ENCODE measurements around the gene RPS17. TPM values are rescaled to one million over a fixed set of nuclear protein-coding genes. Genes with fewer than 3 reads are reported as not detected.

RPS17 gene
- total and polyA plus RNA-seq, 2 donors (not counting 1 experiment from before 2014, with no cell fraction given) = 2,605 to 4,073 TPM

GRCh38 chr15:82566690-82567089 lies 26.4 kb upstream of the RPS17 start:
- Histone ChIP-seq H3K27ac (ENCODE audit: insufficient read depth, low read length) (no peak overlapping the region), H2AFZ (ENCODE audit: low read length) (no peak overlapping the region), H3K4me1 (ENCODE audit: control insufficient read depth, extremely low read depth, insufficient read depth, low read length) (peaks cover 9% of the 10 kb centered on the region), H3K27me3 (ENCODE audit: control insufficient read depth, insufficient read depth, low read length) (no peaks in the 10 kb centered on the region), H3K36me3 (ENCODE audit: control insufficient read depth, insufficient read depth, low read length) (no peaks in the 10 kb centered on the region), H4K20me1 (ENCODE audit: control insufficient read depth, extremely low read depth, insufficient read depth, low read length) (no peaks in the 10 kb centered on the region), H3K9ac (ENCODE audit: insufficient read depth, low read length) (no peak overlapping the region), H3K9me3 (ENCODE audit: control insufficient read depth, insufficient read depth, low read depth, low read length) (no peaks in the 10 kb centered on the region), H3K4me3 (replicated peaks in 1 of 4; ENCODE audit: control extremely low read depth in 1 of 4, insufficient read depth in 1 of 4, low read depth in 3 of 4, low read length in 4 of 4) (no peak overlapping the region), H3K4me2 (ENCODE audit: extremely low read depth, insufficient read depth, low read length) (no peak overlapping the region), H3K79me2 (ENCODE audit: control insufficient read depth, insufficient read depth, low read length) (no peaks in the 10 kb centered on the region)
- DNase-seq (ENCODE audit: low read depth in 2 of 2) = peak; percentile 59 to 73
- TF ChIP-seq CTCF (conservative IDR thresholded peaks at IDR 0.05 in 1 of 2, IDR thresholded peaks at IDR 0.05 in 1 of 2; ENCODE audit: low read depth in 1 of 2, low read length in 2 of 2) (no peak), EZH2 (IDR thresholded peaks at IDR 0.05; ENCODE audit: low read length, missing control alignments) (no peak)

DNA sequence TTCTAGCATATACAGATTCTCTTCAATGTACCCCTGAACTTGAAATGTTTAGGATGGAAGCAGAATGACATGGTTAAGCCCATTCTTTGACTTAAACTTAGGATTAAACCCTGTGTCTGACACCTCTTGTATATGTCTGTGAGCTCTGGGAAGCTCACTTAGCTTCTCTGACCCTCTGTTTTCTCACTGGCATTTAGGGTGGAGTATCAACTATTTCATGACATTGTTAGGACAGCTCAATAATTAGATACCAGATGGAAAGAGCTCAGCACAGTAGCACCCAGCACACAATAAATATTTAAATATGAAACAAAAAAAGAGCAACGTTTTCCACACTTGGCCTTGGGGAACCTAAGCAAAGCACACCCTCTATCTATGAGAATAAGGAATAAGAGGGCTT lies 18.2 kb upstream of the RPS17 start:
- no peak overlapping the region for H2AFZ ChIP-seq (ENCODE audit: low read length)

GRCh38 chr15:82556315-82557035 lies 16.2 kb upstream of the RPS17 start:
- Histone ChIP-seq H3K36me3 (ENCODE audit: control insufficient read depth, insufficient read depth, low read length) (no peaks in the 10 kb centered on the region), H3K4me3 (replicated peaks in 1 of 4; ENCODE audit: control extremely low read depth in 1 of 4, insufficient read depth in 1 of 4, low read depth in 3 of 4, low read length in 4 of 4) (no peak overlapping the region), H3K27ac (ENCODE audit: insufficient read depth, low read length) (no peak overlapping the region), H3K9me3 (ENCODE audit: control insufficient read depth, insufficient read depth, low read depth, low read length) (no peaks in the 10 kb centered on the region), H3K4me1 (ENCODE audit: control insufficient read depth, extremely low read depth, insufficient read depth, low read length) (no peaks in the 10 kb centered on the region), H3K79me2 (ENCODE audit: control insufficient read depth, insufficient read depth, low read length) (no peaks in the 10 kb centered on the region), H4K20me1 (ENCODE audit: control insufficient read depth, extremely low read depth, insufficient read depth, low read length) (no peaks in the 10 kb centered on the region), H2AFZ (ENCODE audit: low read length) (no peak overlapping the region), H3K27me3 (ENCODE audit: control insufficient read depth, insufficient read depth, low read length) (no peaks in the 10 kb centered on the region), H3K9ac (ENCODE audit: insufficient read depth, low read length) (no peak overlapping the region), H3K4me2 (ENCODE audit: extremely low read depth, insufficient read depth, low read length) (no peak overlapping the region)
- no peak for DNase-seq (ENCODE audit: low read depth in 2 of 2)
- no peak for TF ChIP-seq CTCF (conservative IDR thresholded peaks at IDR 0.05 in 1 of 2, IDR thresholded peaks at IDR 0.05 in 1 of 2; ENCODE audit: low read depth in 1 of 2, low read length in 2 of 2)
- no peak for TF ChIP-seq EZH2 (IDR thresholded peaks at IDR 0.05; ENCODE audit: low read length, missing control alignments)

More for the DNA sequence above, 18.2 kb upstream of the RPS17 start:
- no peaks in the 10 kb centered on the region for H3K9me3 ChIP-seq (ENCODE audit: control insufficient read depth, insufficient read depth, low read depth, low read length)
- no peaks in the 10 kb centered on the region for H3K27me3 ChIP-seq (ENCODE audit: control insufficient read depth, insufficient read depth, low read length)
- no peaks in the 10 kb centered on the region for H3K79me2 ChIP-seq (ENCODE audit: control insufficient read depth, insufficient read depth, low read length)
- no peak for DNase-seq (ENCODE audit: low read depth in 2 of 2)
- no peak for TF ChIP-seq EZH2 (IDR thresholded peaks at IDR 0.05; ENCODE audit: low read length, missing control alignments)
- TF ChIP-seq CTCF (conservative IDR thresholded peaks at IDR 0.05 in 1 of 2, IDR thresholded peaks at IDR 0.05 in 1 of 2; ENCODE audit: low read depth in 1 of 2, low read length in 2 of 2) = no peak
- H3K4me2 ChIP-seq (ENCODE audit: extremely low read depth, insufficient read depth, low read length) = no peak overlapping the region
- no peaks in the 10 kb centered on the region for H3K4me1 ChIP-seq (ENCODE audit: control insufficient read depth, extremely low read depth, insufficient read depth, low read length)
- no peaks in the 10 kb centered on the region for H4K20me1 ChIP-seq (ENCODE audit: control insufficient read depth, extremely low read depth, insufficient read depth, low read length)
- H3K36me3 ChIP-seq (ENCODE audit: control insufficient read depth, insufficient read depth, low read length) = no peaks in the 10 kb centered on the region
- H3K4me3 ChIP-seq (replicated peaks in 1 of 4; ENCODE audit: control extremely low read depth in 1 of 4, insufficient read depth in 1 of 4, low read depth in 3 of 4, low read length in 4 of 4) = no peak overlapping the region
- H3K27ac ChIP-seq (ENCODE audit: insufficient read depth, low read length) = no peak overlapping the region
- H3K9ac ChIP-seq (ENCODE audit: insufficient read depth, low read length) = no peak overlapping the region
